Measurements from ENCODE around the gene LENG9.
A peak's percentile ranks its signal among the peaks of the same experiment; 100 is the strongest.

GRCh38 chr19:54415208-54415900 lies 48.2 kb downstream of the LENG9 start, which contains the start of gene TTYH1:
- TF ChIP-seq CTCF (conservative IDR thresholded peaks at IDR 0.05 in 1 of 2, IDR thresholded peaks at IDR 0.05 in 1 of 2; ENCODE audit: extremely low read depth in 1 of 2, insufficient read depth in 1 of 2, low read depth in 1 of 2, low read length in 2 of 2) (peak in 1 of 2 donors; percentile 8), EZH2 (IDR thresholded peaks at IDR 0.05; ENCODE audit: borderline replicate concordance, low read length) (no peak)

All from mammary epithelial cell (primary cell).